HepG2 (cell line): ENCODE measurements around the gene PNLIPRP2. TPM values are rescaled to one million over a fixed set of nuclear protein-coding genes. Genes with fewer than 3 reads are reported as not detected.

Experiments used
- ATAC-seq: fragments of 200-7000 bp; cut with Tn5 transposase; 3 replicates; pipeline ENCODE4 v1.9.1; 2020; ENCODE audit warnings: mild to moderate bottlenecking, moderate library complexity
- BruUV-seq: library from RNA; stranded (reverse); fragments of 400-500 nt; replicated peaks from 2 replicates; lab custom pipeline; 2021; lab: Mats Ljungman, UMichigan
- CTCF ChIA-PET: fragments of 300-600 bp; formaldehyde crosslinking; extraction: SDS; loops from one replicate; lab custom pipeline; 2021; ENCODE audit warnings: low total read pairs, inconsistent platforms, low intra/inter-chr PET ratio; lab: Yijun Ruan, JAX
- POLR2A ChIA-PET: fragments of 350-600 bp; sonication (Branson Sonifier 250); formaldehyde crosslinking; loops from one replicate; lab custom pipeline; 2020; ENCODE audit warnings: antibody characterized with exemption, inconsistent platforms; lab: Yijun Ruan, JAX
- DNase-seq: peaks from one replicate; pipeline ENCODE4 v3.0.0-alpha.2; 2015; ENCODE audit warnings: low spot score
- FAIRE-seq: peaks from 3 replicates; lab custom pipeline; 2011; peaks lifted over from hg19 to GRCh38; lab: Jason Lieb, UNC
- H2AFZ ChIP-seq: one replicate; pipeline ENCODE4 v1.6.1; 2011; ENCODE audit warnings: low read length, inconsistent platforms
- H3K27ac ChIP-seq: fragments of 300-600 bp; 3 replicates; pipeline ENCODE4 v1.8.0; 2011; ENCODE audit warnings: mixed run types, mild to moderate bottlenecking, mixed read lengths, low read length, inconsistent platforms; ENCODE audit not compliant: insufficient read depth; ENCODE audit errors: extremely low read length
- H3K27me3 ChIP-seq, 2 experiments: fragments of 200-600 bp in 1 of 2; 2 replicates in 1 of 2; 3 replicates in 1 of 2; pipeline versions ENCODE4 v1.6.0 to v1.8.0; 2011; ENCODE audit warnings: low read length in 2 of 2, mild to moderate bottlenecking in 2 of 2, moderate library complexity in 2 of 2, inconsistent platforms in 1 of 2; ENCODE audit not compliant: insufficient read depth in 2 of 2, control insufficient read depth in 1 of 2
- H3K36me3 ChIP-seq, 2 experiments: fragments of 200-600 bp in 1 of 2; replicated peaks in 1 of 2; 2 replicates in 1 of 2; 3 replicates in 1 of 2; pipeline versions ENCODE4 v1.5.1 to v1.8.0; 2011; ENCODE audit warnings: low read length in 2 of 2, inconsistent platforms in 1 of 2; ENCODE audit not compliant: insufficient read depth in 2 of 2, control insufficient read depth in 1 of 2
- H3K4me1 ChIP-seq: 2 replicates; pipeline ENCODE4 v1.5.1; 2012; ENCODE audit warnings: low read length, inconsistent platforms; ENCODE audit not compliant: insufficient read depth
- H3K4me2 ChIP-seq: 2 replicates; pipeline ENCODE4 v1.6.0; 2011; ENCODE audit warnings: low read depth, low read length, inconsistent platforms
- H3K4me3 ChIP-seq, 3 experiments: fragments of 200-600 bp in 1 of 3; sonication (generic), shearing (Covaris generic) in 1 of 3; replicated peaks in 1 of 3; 2 replicates each; pipeline ENCODE4 v1.5.1; 2011 to 2016; ENCODE audit warnings: low read length in 3 of 3, inconsistent platforms in 2 of 3, low read depth in 2 of 3, mild to moderate bottlenecking in 2 of 3, control low read depth in 1 of 3, mixed read lengths in 1 of 3; ENCODE audit not compliant: insufficient read depth in 1 of 3
- H3K79me2 ChIP-seq: one replicate; pipeline ENCODE4 v1.6.1; 2011; ENCODE audit warnings: low read length, inconsistent platforms; ENCODE audit not compliant: insufficient read depth
- H3K9ac ChIP-seq: 2 replicates; pipeline ENCODE4 v1.6.0; 2011; ENCODE audit warnings: mild to moderate bottlenecking, low read depth, low read length, inconsistent platforms; ENCODE audit not compliant: insufficient read depth
- H3K9me3 ChIP-seq: 2 replicates; pipeline ENCODE4 v1.5.1; 2012; ENCODE audit warnings: mild to moderate bottlenecking, low read length
- H4K20me1 ChIP-seq: 2 replicates; pipeline ENCODE4 v1.6.0; 2011; ENCODE audit warnings: inconsistent platforms, mild to moderate bottlenecking, low read length, moderate library complexity; ENCODE audit not compliant: insufficient read depth
- PLRG1 ChIP-seq: fragments of 450-650 bp; conservative IDR thresholded peaks from 2 replicates; pipeline ENCODE4 v1.6.1; 2016
- SOX5 ChIP-seq: IDR thresholded peaks from 2 replicates; pipeline ENCODE4 v1.6.1; 2016; ENCODE audit warnings: borderline replicate concordance
- ZNF446 ChIP-seq: sonication (generic); formaldehyde crosslinking; IDR thresholded peaks from 2 replicates; pipeline ENCODE4 v1.5.0; 2020; ENCODE audit warnings: mild to moderate bottlenecking, missing genetic modification reagents
- ZNF761 ChIP-seq: sonication (generic); formaldehyde crosslinking; conservative IDR thresholded peaks from 2 replicates; pipeline ENCODE4 v1.4.0; 2020; ENCODE audit warnings: mild to moderate bottlenecking, missing genetic modification reagents
- ZSCAN9 ChIP-seq: IDR thresholded peaks from 2 replicates; pipeline ENCODE4 v1.6.1; 2016; ENCODE audit warnings: borderline replicate concordance
- WGBS: methylation state at CpG from one replicate; pipeline ENCODE4 v1.1.6; 2017; ENCODE audit warnings: low lambda C conversion rate; 5-methylcytosine and 5-hydroxymethylcytosine counted together
- in situ Hi-C: cut with HindIII; loops from 2 replicates; pipeline ENCODE4 v1.10.0; 2017; ENCODE audit warnings: low pct_unique_long_range_greater_than_20kb; ENCODE audit not compliant: extremely low pct_ligation_motif_present
- intact Hi-C: fragments of 100-400 bp; cut with micrococcal nuclease; formaldehyde crosslinking; loops from one replicate; pipeline ENCODE4 v1.10.0; 2022; ENCODE audit not compliant: unreplicated experiment
- polyA plus RNA-seq, 8 experiments: library from polyadenylated mRNA; depleted of rRNA in 3 of 8; stranded (reverse) in 7 of 8; unstranded in 1 of 8; fragments of >200 nt; fragmentation: Illumina TruSeq in 4 of 8; extraction: Trizol in 4 of 8; gene quantifications; 2 replicates each; pipeline versions ENCODE4 v1.2.1 to v1.2.3, GENCODE V29; 2011 to 2016; ENCODE audit warnings: low read depth in 4 of 8, missing spikeins in 1 of 8, mixed read lengths in 1 of 8; ENCODE audit not compliant: insufficient read depth in 1 of 8
- total RNA-seq, 5 experiments: library from RNA; depleted of rRNA; stranded (reverse); fragments of >200 nt; fragmentation: Illumina TruSeq; extraction: Trizol; gene quantifications; 2 replicates each; pipeline ENCODE4 v1.2.3, GENCODE V29; 2016; ENCODE audit warnings: low read depth in 1 of 5
- TF ChIP-seq, protein P1 (sequence below): sonication (generic); formaldehyde crosslinking; IDR thresholded peaks from 2 replicates; pipeline ENCODE4 v1.5.1; 2020; ENCODE audit warnings: missing genetic modification reagents, mild to moderate bottlenecking, borderline replicate concordance
- TF ChIP-seq, protein P2 (sequence below): sonication (generic); formaldehyde crosslinking; IDR thresholded peaks from 2 replicates; pipeline ENCODE4 v1.9.0; 2021; ENCODE audit warnings: missing genetic modification reagents, borderline replicate concordance

Gene PNLIPRP2
- total and polyA plus RNA-seq, 2 of the 13 experiments (the other 11 are each of a cell fraction or from before 2014, with no cell fraction given), result 0.21 to 0.97 TPM

DNA sequence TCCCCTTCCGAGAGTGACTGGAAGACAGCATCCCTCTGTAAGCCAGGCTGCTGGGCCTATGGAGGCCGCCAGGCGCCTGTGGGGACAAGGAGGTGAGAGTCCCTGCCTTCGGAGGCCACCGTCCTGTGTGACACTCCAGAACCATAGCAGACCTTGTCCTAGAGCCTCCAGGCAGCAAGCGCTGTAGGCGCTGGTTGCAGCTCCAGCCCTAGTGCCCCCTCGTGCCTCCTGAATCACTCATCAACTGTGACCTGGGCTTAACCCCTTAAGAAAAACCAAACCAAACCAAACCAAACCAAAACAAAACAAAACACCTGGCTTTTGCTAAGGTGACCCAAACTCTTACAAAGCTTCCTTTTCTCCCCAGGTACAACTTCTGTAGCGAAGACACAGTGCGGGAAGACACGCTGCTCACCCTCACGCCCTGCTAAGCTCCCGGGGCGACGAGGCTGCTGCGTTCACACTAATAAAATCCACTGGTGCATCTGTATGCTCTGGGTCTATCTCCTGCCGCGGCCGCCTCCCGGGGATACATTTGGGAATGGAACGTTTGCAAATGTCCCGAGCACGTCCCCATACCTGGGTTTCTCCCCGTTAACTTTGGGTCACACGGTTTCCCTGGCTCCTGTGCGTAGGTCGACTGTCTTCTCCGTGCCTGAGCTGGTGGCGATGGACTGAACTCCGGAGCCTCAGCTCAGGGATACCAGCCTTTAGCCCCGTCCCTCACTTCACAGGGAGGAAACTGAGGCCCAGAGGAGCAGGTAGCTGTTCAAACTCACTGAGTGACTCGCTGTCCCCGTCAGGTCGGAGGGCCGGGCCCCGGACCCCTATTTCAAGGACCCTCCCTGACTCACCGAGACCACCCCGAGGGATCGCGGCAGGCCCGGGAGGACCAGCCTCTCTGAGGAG, 11.8 kb upstream of the PNLIPRP2 start:
- Histone ChIP-seq H3K27me3 (peaks cover 1 to 6% of the 10 kb centered on the region in 2 experiments; a peak in 3 of 5 replicates), H3K4me3 (no peak overlapping the region)
- WGBS, result 60% methylated on average over 28 of the region's 41 CpGs
- no peak; the same call in 2 of the 3 replicates for ATAC-seq
- TF ChIP-seq ZNF761, result no peak
- TF ChIP-seq, protein P1, sequence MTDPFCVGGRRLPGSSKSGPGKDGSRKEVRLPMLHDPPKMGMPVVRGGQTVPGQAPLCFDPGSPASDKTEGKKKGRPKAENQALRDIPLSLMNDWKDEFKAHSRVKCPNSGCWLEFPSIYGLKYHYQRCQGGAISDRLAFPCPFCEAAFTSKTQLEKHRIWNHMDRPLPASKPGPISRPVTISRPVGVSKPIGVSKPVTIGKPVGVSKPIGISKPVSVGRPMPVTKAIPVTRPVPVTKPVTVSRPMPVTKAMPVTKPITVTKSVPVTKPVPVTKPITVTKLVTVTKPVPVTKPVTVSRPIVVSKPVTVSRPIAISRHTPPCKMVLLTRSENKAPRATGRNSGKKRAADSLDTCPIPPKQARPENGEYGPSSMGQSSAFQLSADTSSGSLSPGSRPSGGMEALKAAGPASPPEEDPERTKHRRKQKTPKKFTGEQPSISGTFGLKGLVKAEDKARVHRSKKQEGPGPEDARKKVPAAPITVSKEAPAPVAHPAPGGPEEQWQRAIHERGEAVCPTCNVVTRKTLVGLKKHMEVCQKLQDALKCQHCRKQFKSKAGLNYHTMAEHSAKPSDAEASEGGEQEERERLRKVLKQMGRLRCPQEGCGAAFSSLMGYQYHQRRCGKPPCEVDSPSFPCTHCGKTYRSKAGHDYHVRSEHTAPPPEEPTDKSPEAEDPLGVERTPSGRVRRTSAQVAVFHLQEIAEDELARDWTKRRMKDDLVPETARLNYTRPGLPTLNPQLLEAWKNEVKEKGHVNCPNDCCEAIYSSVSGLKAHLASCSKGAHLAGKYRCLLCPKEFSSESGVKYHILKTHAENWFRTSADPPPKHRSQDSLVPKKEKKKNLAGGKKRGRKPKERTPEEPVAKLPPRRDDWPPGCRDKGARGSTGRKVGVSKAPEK (CRISPR knock-in tag), result no peak
- TF ChIP-seq, protein P2, sequence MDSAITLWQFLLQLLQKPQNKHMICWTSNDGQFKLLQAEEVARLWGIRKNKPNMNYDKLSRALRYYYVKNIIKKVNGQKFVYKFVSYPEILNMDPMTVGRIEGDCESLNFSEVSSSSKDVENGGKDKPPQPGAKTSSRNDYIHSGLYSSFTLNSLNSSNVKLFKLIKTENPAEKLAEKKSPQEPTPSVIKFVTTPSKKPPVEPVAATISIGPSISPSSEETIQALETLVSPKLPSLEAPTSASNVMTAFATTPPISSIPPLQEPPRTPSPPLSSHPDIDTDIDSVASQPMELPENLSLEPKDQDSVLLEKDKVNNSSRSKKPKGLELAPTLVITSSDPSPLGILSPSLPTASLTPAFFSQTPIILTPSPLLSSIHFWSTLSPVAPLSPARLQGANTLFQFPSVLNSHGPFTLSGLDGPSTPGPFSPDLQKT (CRISPR knock-in tag), result no peak
- no peak for TF ChIP-seq ZNF446 (CRISPR knock-in tag)
- no peak for TF ChIP-seq PLRG1
- no peak for TF ChIP-seq SOX5 (CRISPR knock-in tag)
- no peak for TF ChIP-seq ZSCAN9 (CRISPR knock-in tag)
- TF ChIP-seq, all 625 proteins: peak for 0
- Histone ChIP-seq H3K27ac (no peak overlapping the region), H3K4me2 (no peak overlapping the region), H2AFZ (no peak overlapping the region), H3K36me3 (no peaks in the 10 kb centered on the region), H3K4me1 (no peaks in the 10 kb centered on the region), H3K9ac (no peak overlapping the region), H3K9me3 (no peaks in the 10 kb centered on the region), H3K79me2 (no peaks in the 10 kb centered on the region), H4K20me1 (no peaks in the 10 kb centered on the region)
- in situ Hi-C loops, result no loop called here
- DNase-seq (no peak), FAIRE-seq (no peak)
- BruUV-seq, result no TSS peak
- ChIA-PET POLR2A (no interaction called here), CTCF (no interaction called here)
- intact Hi-C loops, result no loop called here
